GM12878 (cell line): ENCODE measurements around the gene CCND2. TPM values are rescaled to one million over a fixed set of nuclear protein-coding genes. Genes with fewer than 3 reads are reported as not detected.
A peak's percentile ranks its signal among the peaks of the same experiment; 100 is the strongest.

Source experiments
- ATAC-seq: fragments of 200-7000 bp; cut with Tn5 transposase; 3 replicates; pipeline ENCODE4 v1.9.1; 2020; ENCODE audit warnings: mild to moderate bottlenecking, moderate library complexity
- BruUV-seq: library from RNA; stranded (reverse); fragments of 400-500 nt; replicated peaks from 2 replicates; lab custom pipeline; 2021; lab: Mats Ljungman, UMichigan
- CTCF ChIA-PET: fragments of 300-600 bp; sonication (Branson Sonifier 250); formaldehyde crosslinking; extraction: SDS; loops from one replicate; lab custom pipeline; 2021; ENCODE audit warnings: inconsistent platforms; lab: Yijun Ruan, JAX
- POLR2A ChIA-PET: fragments of 350-600 bp; formaldehyde crosslinking; extraction: SDS; loops from one replicate; lab custom pipeline; 2021; ENCODE audit warnings: inconsistent platforms; lab: Charles Lee
- RAD21 ChIA-PET: fragments of 300-600 bp; sonication (Branson Sonifier 250); formaldehyde crosslinking; loops from one replicate; lab custom pipeline; 2023; ENCODE audit warnings: antibody characterized with exemption; ENCODE audit not compliant: unreplicated experiment; lab: Charles Lee
- SMC1A ChIA-PET: fragments of 300-600 bp; sonication (Branson Sonifier 250); formaldehyde crosslinking; loops from one replicate; lab custom pipeline; 2023; ENCODE audit not compliant: unreplicated experiment, uncharacterized antibody; lab: Charles Lee
- DNase-seq: peaks from one replicate; pipeline ENCODE4 v3.0.0-alpha.2; 2011; ENCODE audit warnings: low read depth, low spot score
- FAIRE-seq: peaks from 3 replicates; lab custom pipeline; 2011; peaks lifted over from hg19 to GRCh38; lab: Jason Lieb, UNC
- H2AFZ ChIP-seq: 2 replicates; pipeline ENCODE4 v1.6.0; 2011; ENCODE audit warnings: low read depth, low read length, control low read depth; ENCODE audit not compliant: control insufficient read depth
- H3K27ac ChIP-seq: 2 replicates; pipeline ENCODE4 v1.5.1; 2011; ENCODE audit warnings: control low read depth; ENCODE audit not compliant: control insufficient read depth, insufficient read depth
- H3K27me3 ChIP-seq, 2 experiments: replicated peaks in 1 of 2; 2 replicates each; pipeline versions ENCODE4 v1.6.0 to v1.6.1; 2011; ENCODE audit warnings: low read length in 1 of 2; ENCODE audit not compliant: control insufficient read depth in 2 of 2, insufficient read depth in 2 of 2
- H3K36me3 ChIP-seq, 2 experiments: 2 replicates each; pipeline ENCODE4 v1.5.1; 2011; ENCODE audit warnings: low read length in 1 of 2; ENCODE audit not compliant: control insufficient read depth in 2 of 2, insufficient read depth in 2 of 2
- H3K4me1 ChIP-seq: 2 replicates; pipeline ENCODE4 v1.6.1; 2011; ENCODE audit warnings: mild to moderate bottlenecking, low read length, moderate library complexity, mixed read lengths; ENCODE audit not compliant: control insufficient read depth, insufficient read depth
- H3K4me2 ChIP-seq: 2 replicates; pipeline ENCODE4 v1.6.0; 2011; ENCODE audit warnings: control low read depth; ENCODE audit not compliant: control insufficient read depth, insufficient read depth
- H3K4me3 ChIP-seq: fragments of 200-600 bp; sonication (generic); 2 replicates; pipeline ENCODE4 v1.5.1; 2016
- H3K79me2 ChIP-seq: 2 replicates; pipeline ENCODE4 v1.6.0; 2011; ENCODE audit warnings: low read length; ENCODE audit not compliant: control insufficient read depth, insufficient read depth
- H3K9ac ChIP-seq: 2 replicates; pipeline ENCODE4 v1.8.0; 2011; ENCODE audit warnings: low read length, control low read depth, mixed read lengths; ENCODE audit not compliant: control insufficient read depth, insufficient read depth
- H3K9me3 ChIP-seq: replicated peaks from 3 replicates; pipeline ENCODE4 v1.5.1; 2011; ENCODE audit warnings: mild to moderate bottlenecking, low read length; ENCODE audit not compliant: control insufficient read depth, insufficient read depth
- H4K20me1 ChIP-seq: 2 replicates; pipeline ENCODE4 v1.6.0; 2011; ENCODE audit not compliant: control insufficient read depth, insufficient read depth
- ATF3 ChIP-seq: IDR thresholded peaks from 2 replicates; pipeline ENCODE4 v1.6.1; 2011; ENCODE audit warnings: low read depth, mild to moderate bottlenecking, low read length, moderate library complexity, borderline replicate concordance; ENCODE audit errors: extremely low read depth
- ATF7 ChIP-seq: fragments of 450-650 bp; IDR thresholded peaks from 2 replicates; pipeline ENCODE4 v1.6.1; 2016; ENCODE audit warnings: low read depth, mild to moderate bottlenecking
- CBX5 ChIP-seq: sonication (generic); IDR thresholded peaks from 2 replicates; pipeline ENCODE4 v1.6.1; 2016; ENCODE audit warnings: low read depth, moderate library complexity, mild to moderate bottlenecking, inconsistent platforms
- CEBPZ ChIP-seq: fragments of 150-350 bp; IDR thresholded peaks from 2 replicates; pipeline ENCODE4 v1.6.1; 2016; ENCODE audit warnings: low read depth, low read length
- CREB1 ChIP-seq: IDR thresholded peaks from 2 replicates; pipeline ENCODE4 v1.6.1; 2012; ENCODE audit warnings: low read depth, mild to moderate bottlenecking, inconsistent platforms
- FOXK2 ChIP-seq: fragments of 450-650 bp; IDR thresholded peaks from 2 replicates; pipeline ENCODE4 v1.6.1; 2017; ENCODE audit warnings: mild to moderate bottlenecking, moderate library complexity
- FOXM1 ChIP-seq: IDR thresholded peaks from 2 replicates; pipeline ENCODE4 v1.6.1; 2012; ENCODE audit warnings: low read depth, mild to moderate bottlenecking, inconsistent platforms, low read length, moderate library complexity
- KAT2A ChIP-seq: conservative IDR thresholded peaks from 2 replicates; pipeline ENCODE4 v1.6.1; 2011; ENCODE audit warnings: low read depth, low read length; ENCODE audit not compliant: control insufficient read depth
- NFYA ChIP-seq: IDR thresholded peaks from 2 replicates; pipeline ENCODE4 v1.6.1; 2011; ENCODE audit warnings: low read depth, mild to moderate bottlenecking, low read length, improper control_type of control experiment, borderline replicate concordance
- RFX5 ChIP-seq: IDR thresholded peaks from 2 replicates; pipeline ENCODE4 v1.6.1; 2011; ENCODE audit warnings: low read depth, low read length, improper control_type of control experiment
- RUNX3 ChIP-seq: IDR thresholded peaks from 2 replicates; pipeline ENCODE4 v1.6.1; 2012; ENCODE audit warnings: low read length, inconsistent platforms
- SIX5 ChIP-seq: IDR thresholded peaks from 2 replicates; pipeline ENCODE4 v1.6.1; 2011; ENCODE audit warnings: mild to moderate bottlenecking, low read depth, low read length, moderate library complexity; ENCODE audit not compliant: severe bottlenecking
- WGBS: methylation state at CpG from one replicate; pipeline ENCODE4 v1.1.6; 2016; ENCODE audit warnings: low lambda C conversion rate; ENCODE audit not compliant: insufficient replicate concordance, insufficient coverage; ENCODE audit errors: missing lambda C conversion rate; 5-methylcytosine and 5-hydroxymethylcytosine counted together
- in situ Hi-C: fragments of 300-500 bp; cut with MboI; formaldehyde crosslinking; loops from 9 replicates; pipeline ENCODE4 v1.14.3; 2018; ENCODE audit warnings: mixed read lengths
- intact Hi-C: fragments of 100-400 bp; cut with micrococcal nuclease; formaldehyde crosslinking; loops from one replicate; pipeline ENCODE4 v1.14.2; 2022; ENCODE audit not compliant: unreplicated experiment
- polyA plus RNA-seq, 11 experiments: library from polyadenylated mRNA; depleted of rRNA in 4 of 11; unstranded in 6 of 11; stranded (reverse) in 5 of 11; fragments of >200 nt; fragmentation: Nextera tagmentation in 4 of 11; fragmentation: Illumina TruSeq in 1 of 11; extraction: Ambion mirVana in 4 of 11; extraction: Trizol in 1 of 11; gene quantifications; 1 replicate in 1 of 11; 2 replicates in 10 of 11; pipeline versions ENCODE4 v1.2.1 to v1.2.3, GENCODE V29; 2011 to 2016; ENCODE audit warnings: inconsistent platforms in 2 of 11, missing spikeins in 2 of 11, low read depth in 1 of 11
- total RNA-seq, 4 experiments: library from RNA; depleted of rRNA in 3 of 4; stranded (reverse); fragments of >200 nt in 3 of 4; fragmentation: Illumina TruSeq in 1 of 4; extraction: Trizol in 1 of 4; gene quantifications; 2 replicates each; pipeline versions ENCODE4 v1.2.1 to v1.2.3, GENCODE V29; 2013 to 2021
- TF ChIP-seq, protein P1 (sequence below): fragments of 450-650 bp; IDR thresholded peaks from 2 replicates; pipeline ENCODE4 v1.6.1; 2018; ENCODE audit warnings: mild to moderate bottlenecking, low read depth, moderate library complexity; ENCODE audit not compliant: partially characterized antibody

Gene CCND2
- total and polyA plus RNA-seq, 10 of the 15 experiments (the other 5 are each of a cell fraction or from before 2014, with no cell fraction given) = 30.1 to 263 (median 152) TPM

DNA sequence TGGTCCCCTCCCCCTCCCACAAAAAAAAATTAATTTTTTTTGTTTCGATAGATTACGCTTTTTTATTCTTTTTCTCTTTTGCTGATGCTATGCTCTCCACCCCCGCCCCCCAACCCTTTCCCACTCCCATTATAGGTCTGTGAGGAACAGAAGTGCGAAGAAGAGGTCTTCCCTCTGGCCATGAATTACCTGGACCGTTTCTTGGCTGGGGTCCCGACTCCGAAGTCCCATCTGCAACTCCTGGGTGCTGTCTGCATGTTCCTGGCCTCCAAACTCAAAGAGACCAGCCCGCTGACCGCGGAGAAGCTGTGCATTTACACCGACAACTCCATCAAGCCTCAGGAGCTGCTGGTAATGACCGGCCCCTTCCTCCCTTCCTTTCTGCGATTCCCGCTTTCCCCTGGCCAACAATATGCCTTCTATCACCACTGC is 2.3 kb downstream of the CCND2 start (continued):
- TF ChIP-seq ATF7 (0 out of 2 replicates have a peak, but pooled peaks have one; percentile 7), RFX5 (no peak), FOXK2 (no peak)

GRCh38 chr12:4276524-4277204 is 3.1 kb downstream of the CCND2 start:
- Histone ChIP-seq H4K20me1 (peaks cover 21% of the 10 kb centered on the region), H3K4me3 (peak overlapping the region; percentile 99), H3K4me2 (peak overlapping the region; percentile 76), H3K27ac (peak overlapping the region; percentile 2; the same call in 1 of the 2 replicates), H2AFZ (no peak overlapping the region), H3K4me1 (peaks cover 26% of the 10 kb centered on the region), H3K9ac (peak overlapping the region; percentile 53; the same call in 1 of the 2 replicates), H3K36me3 (peaks cover 23 to 37% of the 10 kb centered on the region in 2 experiments), H3K27me3 (no peaks in the 10 kb centered on the region), H3K9me3 (no peaks in the 10 kb centered on the region), H3K79me2 (peaks cover 93% of the 10 kb centered on the region)
- intact Hi-C loops = loop anchor here (1.0 to 10.0 kb wide), 5 partner anchors 158 to 391 kb away; no protein-coding TSS in a partner anchor
- ChIA-PET SMC1A (interaction anchor here (0.6 to 14.5 kb wide), 43 partner anchors 9 to 406 kb away, joined by 3 to 344 read pairs (median 4); no protein-coding TSS in a partner anchor), RAD21 (interaction anchor here (0.8 to 5.7 kb wide), 44 partner anchors 8 to 403 kb away, joined by 3 to 93 read pairs (median 5); partner anchors contain the start of gene PARP11), CTCF (interaction anchor here (0.6 to 13.0 kb wide), 61 partner anchors 9 to 976 kb away, joined by 3 to 184 read pairs (median 5); partner anchors contain the start of gene PARP11), POLR2A (interaction anchor here (0.6 to 12.1 kb wide), 22 partner anchors 9 to 282 kb away, joined by 3 to 193 read pairs (median 3); no protein-coding TSS in a partner anchor)
- in situ Hi-C loops = loop anchor here (5.0 to 10.0 kb wide), 4 partner anchors 132 to 389 kb away; no protein-coding TSS in a partner anchor
- 0% methylated on average over 9 of the region's 10 CpGs for WGBS
- BruUV-seq = TSS peak; percentile 16
- DNase-seq = peak; percentile 78
- peak; percentile 48 for ATAC-seq
- peak; percentile 98 for FAIRE-seq
- no peak for TF ChIP-seq NFYA
- TF ChIP-seq, protein P1, sequence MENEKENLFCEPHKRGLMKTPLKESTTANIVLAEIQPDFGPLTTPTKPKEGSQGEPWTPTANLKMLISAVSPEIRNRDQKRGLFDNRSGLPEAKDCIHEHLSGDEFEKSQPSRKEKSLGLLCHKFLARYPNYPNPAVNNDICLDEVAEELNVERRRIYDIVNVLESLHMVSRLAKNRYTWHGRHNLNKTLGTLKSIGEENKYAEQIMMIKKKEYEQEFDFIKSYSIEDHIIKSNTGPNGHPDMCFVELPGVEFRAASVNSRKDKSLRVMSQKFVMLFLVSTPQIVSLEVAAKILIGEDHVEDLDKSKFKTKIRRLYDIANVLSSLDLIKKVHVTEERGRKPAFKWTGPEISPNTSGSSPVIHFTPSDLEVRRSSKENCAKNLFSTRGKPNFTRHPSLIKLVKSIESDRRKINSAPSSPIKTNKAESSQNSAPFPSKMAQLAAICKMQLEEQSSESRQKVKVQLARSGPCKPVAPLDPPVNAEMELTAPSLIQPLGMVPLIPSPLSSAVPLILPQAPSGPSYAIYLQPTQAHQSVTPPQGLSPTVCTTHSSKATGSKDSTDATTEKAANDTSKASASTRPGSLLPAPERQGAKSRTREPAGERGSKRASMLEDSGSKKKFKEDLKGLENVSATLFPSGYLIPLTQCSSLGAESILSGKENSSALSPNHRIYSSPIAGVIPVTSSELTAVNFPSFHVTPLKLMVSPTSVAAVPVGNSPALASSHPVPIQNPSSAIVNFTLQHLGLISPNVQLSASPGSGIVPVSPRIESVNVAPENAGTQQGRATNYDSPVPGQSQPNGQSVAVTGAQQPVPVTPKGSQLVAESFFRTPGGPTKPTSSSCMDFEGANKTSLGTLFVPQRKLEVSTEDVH = no peak
- TF ChIP-seq SIX5 = no peak
- TF ChIP-seq CBX5 = no peak
- no peak for TF ChIP-seq KAT2A
- no peak for TF ChIP-seq CREB1
- TF ChIP-seq CEBPZ = no peak
- TF ChIP-seq ATF3 = no peak
- TF ChIP-seq RUNX3 = peak; percentile 45
- TF ChIP-seq FOXM1 = peak; percentile 63
